ENCODE measurements around the gene MIXL1. TPM values are rescaled to one million over a fixed set of nuclear protein-coding genes. Genes with fewer than 3 reads are reported as not detected.

MIXL1 gene
- total RNA-seq, 1 experiment from 2014 or later: 4.7 TPM

- no peaks in the 10 kb centered on the region for H3K79me1 ChIP-seq (ENCODE audit: insufficient read depth, low read depth, low read length, poor library complexity, severe bottlenecking)
- no peaks in the 10 kb centered on the region for H3K9me3 ChIP-seq (ENCODE audit: control insufficient read depth, low read depth, low read length)
- no peak overlapping the region for H3K4ac ChIP-seq (ENCODE audit: low read depth, low read length)
- no peak overlapping the region for H3K14ac ChIP-seq (ENCODE audit: insufficient read depth, low read length)
- H3K27me3 Mint-ChIP-seq (ENCODE audit: low read depth): no peaks in the 10 kb centered on the region
- H3K4me3 Mint-ChIP-seq: no peak overlapping the region
- no peaks in the 10 kb centered on the region for H3K4me1 ChIP-seq (ENCODE audit: insufficient read depth, low read length)
- H2BK15ac ChIP-seq (ENCODE audit: low read depth, low read length): no peak overlapping the region
- no peak overlapping the region for H2BK5ac ChIP-seq (ENCODE audit: insufficient read length, low read length)
- no peak overlapping the region for H3K18ac ChIP-seq (ENCODE audit: insufficient read length, low read depth, low read length)
- H3K9ac ChIP-seq (ENCODE audit: extremely low read depth, insufficient read length, low read length): no peak overlapping the region
- H2AK5ac ChIP-seq (ENCODE audit: insufficient read length, low read length): no peak overlapping the region
- H2BK12ac ChIP-seq (ENCODE audit: insufficient read length, low read depth, low read length): no peak overlapping the region
- no peaks in the 10 kb centered on the region for H3K79me2 ChIP-seq (ENCODE audit: insufficient read depth, low read length)
- no CpG with 5 or more reads among the region's 1 CpG for WGBS (ENCODE audit: extremely low coverage, insufficient read length, low lambda C conversion rate)
- no peak overlapping the region for H3K27ac Mint-ChIP-seq
- no peak overlapping the region for H2BK120ac ChIP-seq (ENCODE audit: low read depth, low read length, poor library complexity, severe bottlenecking)
- no peak overlapping the region for H2BK20ac ChIP-seq (ENCODE audit: low read depth, low read length, poor library complexity, severe bottlenecking)
- H3K4me2 ChIP-seq (ENCODE audit: insufficient read depth, insufficient read length, low read length): no peak overlapping the region
- no peak overlapping the region for H3K27ac ChIP-seq (ENCODE audit: insufficient read length, low read depth, low read length)
- no peaks in the 10 kb centered on the region for H3K9me3 Mint-ChIP-seq
- TF ChIP-seq CTCF (conservative IDR thresholded peaks at IDR 0.05): no peak
- H3K27me3 ChIP-seq (ENCODE audit: insufficient read depth, low read length): no peaks in the 10 kb centered on the region
- no peak overlapping the region for H2AFZ ChIP-seq (ENCODE audit: low read length)
- no peak overlapping the region for H3T11ph ChIP-seq (ENCODE audit: low read length)
- peaks cover 16 to 51% (median 40%) of the 10 kb centered on the region in 3 experiments; a peak in 6 of 7 replicates for H3K36me3 Mint-ChIP-seq (ENCODE audit: insufficient read depth in 1 of 3, low read depth in 3 of 3)
- no peak for DNase-seq
- H3K56ac ChIP-seq (ENCODE audit: insufficient read length, low read depth, low read length): no peak overlapping the region
- no peaks in the 10 kb centered on the region for H3K4me1 Mint-ChIP-seq
- no peak overlapping the region for H4K8ac ChIP-seq (replicated peaks; ENCODE audit: insufficient read length, low read depth, low read length)
- no peaks in the 10 kb centered on the region for H4K20me1 ChIP-seq (ENCODE audit: control insufficient read depth, insufficient read depth, insufficient read length)
- no peak overlapping the region for H3K23ac ChIP-seq (ENCODE audit: insufficient read length, low read depth, low read length)
- no peaks in the 10 kb centered on the region for H3K23me2 ChIP-seq (ENCODE audit: insufficient read length, low read depth, low read length, poor library complexity, severe bottlenecking)
- no peak overlapping the region for H4K5ac ChIP-seq (ENCODE audit: insufficient read length, low read depth, low read length)
- no peak overlapping the region for H4K91ac ChIP-seq (ENCODE audit: insufficient read length, low read depth, low read length)
These were observed 13.4 kb downstream of the MIXL1 start for GRCh38 chr1:226236826-226237225.
